ENCODE measurements around the gene ZDHHC14. TPM values are rescaled to one million over a fixed set of nuclear protein-coding genes. Genes with fewer than 3 reads are reported as not detected.
"Not testable (repeated sequence)": the region's sequence is repeated elsewhere in the genome, so short reads cannot be mapped to it uniquely, and the experiment has no call there.

ZDHHC14 gene
- total RNA-seq, 1 experiment from 2014 or later, result 1.7 TPM

DNA sequence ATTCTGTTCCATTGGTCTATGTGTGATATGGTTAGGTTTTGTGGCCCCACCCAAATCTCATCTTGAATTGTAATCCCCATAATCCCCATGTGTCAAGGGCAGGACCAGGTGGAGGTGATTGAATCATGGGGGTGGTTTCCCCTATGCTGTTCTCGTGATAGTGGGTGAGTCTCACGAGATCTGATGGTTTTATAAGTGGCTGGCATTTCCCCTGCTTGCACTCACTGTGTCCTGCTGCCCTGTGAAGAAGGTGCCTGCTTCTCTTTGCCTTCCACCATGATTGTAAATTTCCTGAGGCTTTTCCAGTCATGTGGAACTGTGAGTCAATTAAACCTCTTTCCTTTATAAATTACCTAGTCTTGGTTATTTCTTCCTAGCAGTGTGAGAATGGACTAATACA lies 197.5 kb downstream of the ZDHHC14 start:
- not testable (repeated sequence) for H2BK120ac ChIP-seq (ENCODE audit: low read depth, low read length, poor library complexity, severe bottlenecking); H3K9me3 ChIP-seq (ENCODE audit: control insufficient read depth, low read depth, low read length); H4K8ac ChIP-seq (replicated peaks; ENCODE audit: insufficient read length, low read depth, low read length); H3K27me3 ChIP-seq (ENCODE audit: insufficient read depth, low read length); H2AFZ ChIP-seq (ENCODE audit: low read length); H2BK20ac ChIP-seq (ENCODE audit: low read depth, low read length, poor library complexity, severe bottlenecking); H3K56ac ChIP-seq (ENCODE audit: insufficient read length, low read depth, low read length); H2BK15ac ChIP-seq (ENCODE audit: low read depth, low read length); H3K79me2 ChIP-seq (ENCODE audit: insufficient read depth, low read length); H2BK5ac ChIP-seq (ENCODE audit: insufficient read length, low read length); H3K4ac ChIP-seq (ENCODE audit: low read depth, low read length); H3K79me1 ChIP-seq (ENCODE audit: insufficient read depth, low read depth, low read length, poor library complexity, severe bottlenecking); DNase-seq; H3K4me2 ChIP-seq (ENCODE audit: insufficient read depth, insufficient read length, low read length); H4K91ac ChIP-seq (ENCODE audit: insufficient read length, low read depth, low read length); H3K23me2 ChIP-seq (ENCODE audit: insufficient read length, low read depth, low read length, poor library complexity, severe bottlenecking); H2AK5ac ChIP-seq (ENCODE audit: insufficient read length, low read length); H3K23ac ChIP-seq (ENCODE audit: insufficient read length, low read depth, low read length); H4K5ac ChIP-seq (ENCODE audit: insufficient read length, low read depth, low read length); H3K27ac ChIP-seq (ENCODE audit: insufficient read length, low read depth, low read length); H3K14ac ChIP-seq (ENCODE audit: insufficient read depth, low read length); H3K4me1 ChIP-seq (ENCODE audit: insufficient read depth, low read length); H3T11ph ChIP-seq (ENCODE audit: low read length); H3K4me3 Mint-ChIP-seq; H3K4me1 Mint-ChIP-seq; H2BK12ac ChIP-seq (ENCODE audit: insufficient read length, low read depth, low read length); H4K20me1 ChIP-seq (ENCODE audit: control insufficient read depth, insufficient read depth, insufficient read length); H3K9ac ChIP-seq (ENCODE audit: extremely low read depth, insufficient read length, low read length); H3K18ac ChIP-seq (ENCODE audit: insufficient read length, low read depth, low read length); H3K27me3 Mint-ChIP-seq (ENCODE audit: low read depth)
- Mint-ChIP-seq H3K9me3 (peaks cover 9 to 21% of the 10 kb centered on the region in 2 experiments), H3K27ac (peak overlapping the region in 1 of 3 experiments; percentile 14; a peak in 1 of 7 replicates), H3K36me3 (ENCODE audit: insufficient read depth in 1 of 3, low read depth in 3 of 3) (peaks cover 3 to 13% (median 4%) of the 10 kb centered on the region in 3 experiments; a peak in 3 of 7 replicates)
- no CpG with 5 or more reads among the region's 2 CpGs for WGBS (ENCODE audit: extremely low coverage, insufficient read length, low lambda C conversion rate)

Measured in H9 (cell line).